Measurements from ENCODE around the gene RAB11B. TPM values are rescaled to one million over a fixed set of nuclear protein-coding genes. Genes with fewer than 3 reads are reported as not detected.

The RAB11B gene
- total and polyA plus RNA-seq, 9 of the 15 experiments (the other 6 are each of a cell fraction or from before 2014, with no cell fraction given), result 0.74 to 71.0 (median 13.8) TPM

- no peak for TF ChIP-seq ID3 (CRISPR knock-in tag; IDR thresholded peaks at IDR 0.05)
- no peak for TF ChIP-seq ID3 (tag; IDR thresholded peaks at IDR 0.05)
- TF ChIP-seq SFPQ (IDR thresholded peaks at IDR 0.05; ENCODE audit: low read depth, low read length), result no peak
- TF ChIP-seq ASH1L (IDR thresholded peaks at IDR 0.05; ENCODE audit: borderline replicate concordance, low read depth, partially characterized antibody), result peak; percentile 22
- TF ChIP-seq CBX5 (IDR thresholded peaks at IDR 0.05; ENCODE audit: borderline replicate concordance, low read depth), result no peak
- TF ChIP-seq KDM5B (IDR thresholded peaks at IDR 0.05; ENCODE audit: insufficient replicate concordance, low read depth, low read length), result peak; percentile 48
- peak; percentile 56; the same call in 1 of the 2 replicates for TF ChIP-seq EP300 (IDR thresholded peaks at IDR 0.05; ENCODE audit: low read length)
- TF ChIP-seq MEF2A (IDR thresholded peaks at IDR 0.05; ENCODE audit: control insufficient read depth, low read depth, low read length), result 0 out of 2 replicates have a peak, but pooled peaks have one; percentile 14
- TF ChIP-seq ZNF3 (CRISPR knock-in tag; IDR thresholded peaks at IDR 0.05), result no peak
- TF ChIP-seq ZNF274 (IDR thresholded peaks at IDR 0.05; ENCODE audit: borderline replicate concordance, low read depth, low read length), result no peak
- TF ChIP-seq ARID3A (IDR thresholded peaks at IDR 0.05; ENCODE audit: borderline replicate concordance, low read depth, low read length), result no peak
- peak; percentile 50; the same call in 1 of the 2 replicates for TF ChIP-seq MIER1 (IDR thresholded peaks at IDR 0.05; ENCODE audit: low read depth)
- peak; percentile 43; the same call in 1 of the 2 replicates for TF ChIP-seq MTA2 (IDR thresholded peaks at IDR 0.05; ENCODE audit: low read depth)
- TF ChIP-seq CEBPB (tag; IDR thresholded peaks at IDR 0.05), result no peak
- TF ChIP-seq ZNF121 (CRISPR knock-in tag; conservative IDR thresholded peaks at IDR 0.05), result no peak
- peak; percentile 21 to 68; a peak in 2 of 4 replicates for TF ChIP-seq TRIM24 (IDR thresholded peaks at IDR 0.05)
- TF ChIP-seq ETS2 (tag; IDR thresholded peaks at IDR 0.05; ENCODE audit: borderline replicate concordance, poor library complexity, severe bottlenecking), result no peak
- no peak for TF ChIP-seq ATF2 (CRISPR knock-in tag; IDR thresholded peaks at IDR 0.05)
- TF ChIP-seq ZC3H11A (IDR thresholded peaks at IDR 0.05; ENCODE audit: low read depth, low read length), result no peak
- TF ChIP-seq ZNF717 (CRISPR knock-in tag; IDR thresholded peaks at IDR 0.05), result no peak
- no peak for TF ChIP-seq ZNF589 (CRISPR knock-in tag; IDR thresholded peaks at IDR 0.05; ENCODE audit: low read depth)
- peak; percentile 53; the same call in 1 of the 2 replicates for TF ChIP-seq PHF8 (IDR thresholded peaks at IDR 0.05; ENCODE audit: borderline replicate concordance, low read length)
- TF ChIP-seq STAT5B (CRISPR knock-in tag; IDR thresholded peaks at IDR 0.05), result no peak
Observed at GRCh38 chr19:8371011-8371804, 19.0 kb upstream of the RAB11B start (continued).

Data from K562 (cell line).